GM13977 (cell line): Measurements from ENCODE around the gene LAMC1.

Source experiments
- DNase-seq: peaks from one replicate; pipeline ENCODE4 v3.0.0; 2012; ENCODE audit warnings: low spot score
- in situ Hi-C: fragments of 300-500 bp; cut with MboI; formaldehyde crosslinking; loops from one replicate; pipeline ENCODE4 v1.12.0; 2022; ENCODE audit warnings: low sequenced_read_pairs, low pct_unique_long_range_greater_than_20kb, mixed read lengths, inconsistent platforms; ENCODE audit not compliant: unreplicated experiment
- TF ChIP-seq, protein P1 (sequence below): IDR thresholded peaks from 2 replicates; pipeline ENCODE4 v1.5.1; 2012; ENCODE audit warnings: mild to moderate bottlenecking, control low read depth; ENCODE audit not compliant: insufficient read depth; ENCODE audit errors: extremely low read depth, missing control alignments

Gene LAMC1

DNA sequence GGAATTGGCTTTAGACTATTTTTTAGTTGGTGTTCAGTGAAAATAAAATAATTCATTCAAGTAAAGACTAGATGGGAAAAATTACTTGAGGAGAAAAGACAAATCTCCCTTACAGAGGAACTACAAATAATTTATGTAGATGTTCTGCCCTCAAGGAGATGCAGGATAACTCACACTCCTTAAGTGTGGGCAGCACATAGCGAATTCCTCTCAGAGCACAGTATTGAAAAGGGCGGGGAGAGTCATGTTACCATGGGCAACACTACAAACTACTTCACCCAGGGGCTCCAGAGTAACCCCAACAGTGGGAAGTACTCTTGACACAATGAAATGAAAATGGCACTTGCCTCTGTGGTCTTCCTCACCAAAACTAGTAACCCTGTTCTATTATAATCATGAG, 142.2 kb downstream of the LAMC1 start:
- in situ Hi-C loops, result no loop called here
- TF ChIP-seq, protein P1, sequence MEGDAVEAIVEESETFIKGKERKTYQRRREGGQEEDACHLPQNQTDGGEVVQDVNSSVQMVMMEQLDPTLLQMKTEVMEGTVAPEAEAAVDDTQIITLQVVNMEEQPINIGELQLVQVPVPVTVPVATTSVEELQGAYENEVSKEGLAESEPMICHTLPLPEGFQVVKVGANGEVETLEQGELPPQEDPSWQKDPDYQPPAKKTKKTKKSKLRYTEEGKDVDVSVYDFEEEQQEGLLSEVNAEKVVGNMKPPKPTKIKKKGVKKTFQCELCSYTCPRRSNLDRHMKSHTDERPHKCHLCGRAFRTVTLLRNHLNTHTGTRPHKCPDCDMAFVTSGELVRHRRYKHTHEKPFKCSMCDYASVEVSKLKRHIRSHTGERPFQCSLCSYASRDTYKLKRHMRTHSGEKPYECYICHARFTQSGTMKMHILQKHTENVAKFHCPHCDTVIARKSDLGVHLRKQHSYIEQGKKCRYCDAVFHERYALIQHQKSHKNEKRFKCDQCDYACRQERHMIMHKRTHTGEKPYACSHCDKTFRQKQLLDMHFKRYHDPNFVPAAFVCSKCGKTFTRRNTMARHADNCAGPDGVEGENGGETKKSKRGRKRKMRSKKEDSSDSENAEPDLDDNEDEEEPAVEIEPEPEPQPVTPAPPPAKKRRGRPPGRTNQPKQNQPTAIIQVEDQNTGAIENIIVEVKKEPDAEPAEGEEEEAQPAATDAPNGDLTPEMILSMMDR, result no peak
- DNase-seq, result no peak

GRCh38 chr1:183166454-183166853, 143.2 kb downstream of the LAMC1 start:
- in situ Hi-C loops, result no loop called here
- TF ChIP-seq, protein P1, result no peak
- DNase-seq, result no peak

- DNase-seq, result no peak
- in situ Hi-C loops, result no loop called here
- TF ChIP-seq, protein P1, result no peak
These were observed 144.5 kb downstream of the LAMC1 start for GRCh38 chr1:183167676-183168075.

- in situ Hi-C loops, result no loop called here
- DNase-seq, result no peak
- TF ChIP-seq, protein P1, result no peak
These were observed 145.1 kb downstream of the LAMC1 start for GRCh38 chr1:183168308-183168707.

DNA sequence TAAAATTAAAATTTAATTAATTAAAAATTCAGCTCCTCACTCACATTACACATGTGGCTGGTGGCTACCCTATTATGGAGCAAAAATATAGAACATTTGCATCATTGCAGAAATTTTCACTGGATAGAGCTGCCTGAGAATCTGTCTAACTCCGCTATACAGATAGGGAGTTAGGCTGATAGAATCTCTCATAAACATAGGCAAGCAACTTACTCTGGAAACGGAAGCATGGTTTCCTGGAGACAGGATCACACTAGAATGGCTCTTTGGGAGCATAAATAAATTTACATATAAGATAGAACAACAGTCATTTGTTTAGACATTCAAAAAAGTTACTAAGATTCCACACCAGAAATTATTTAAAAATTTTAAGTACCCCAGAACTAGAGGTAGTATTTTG, 150.6 kb downstream of the LAMC1 start:
- in situ Hi-C loops, result no loop called here
- DNase-seq, result no peak
- TF ChIP-seq, protein P1, result no peak

- in situ Hi-C loops, result no loop called here
- TF ChIP-seq, protein P1, result no peak
- no peak for DNase-seq
These were observed 152.4 kb downstream of the LAMC1 start for GRCh38 chr1:183175631-183176030.

- no peak for DNase-seq
- in situ Hi-C loops, result no loop called here
These were observed 155.3 kb downstream of the LAMC1 start for GRCh38 chr1:183178545-183178944.

More at GRCh38 chr1:183178545-183178944, 155.3 kb downstream of the LAMC1 start:
- TF ChIP-seq, protein P1, result no peak
